GM12878 (cell line): ENCODE measurements around the gene LPGAT1. TPM values are rescaled to one million over a fixed set of nuclear protein-coding genes. Genes with fewer than 3 reads are reported as not detected.

Experiments
- ATF2 ChIP-seq: IDR thresholded peaks from 2 replicates; pipeline ENCODE4 v1.6.1; 2012; ENCODE audit warnings: low read length, inconsistent platforms
- BCL11A ChIP-seq: IDR thresholded peaks from 2 replicates; pipeline ENCODE4 v1.6.1; 2011; ENCODE audit warnings: low read depth, low read length
- BMI1 ChIP-seq: fragments of 450-650 bp; IDR thresholded peaks from 2 replicates; pipeline ENCODE4 v1.6.1; 2016; ENCODE audit warnings: mild to moderate bottlenecking, moderate library complexity, borderline replicate concordance
- BRCA1 ChIP-seq: IDR thresholded peaks from 2 replicates; pipeline ENCODE4 v1.6.1; 2011; ENCODE audit warnings: low read depth, low read length, improper control_type of control experiment
- CBX5 ChIP-seq: sonication (generic); IDR thresholded peaks from 2 replicates; pipeline ENCODE4 v1.6.1; 2016; ENCODE audit warnings: low read depth, moderate library complexity, mild to moderate bottlenecking, inconsistent platforms
- E4F1 ChIP-seq: fragments of 450-650 bp; IDR thresholded peaks from 2 replicates; pipeline ENCODE4 v1.6.1; 2018; ENCODE audit warnings: borderline replicate concordance, mild to moderate bottlenecking; ENCODE audit not compliant: partially characterized antibody
- ELK1 ChIP-seq: IDR thresholded peaks from 2 replicates; pipeline ENCODE4 v1.6.1; 2012; ENCODE audit warnings: low read depth, low read length, improper control_type of control experiment
- ESRRA ChIP-seq: IDR thresholded peaks from 2 replicates; pipeline ENCODE4 v1.6.1; 2012; ENCODE audit warnings: mild to moderate bottlenecking, low read length, improper control_type of control experiment
- HDAC2 ChIP-seq: fragments of 200-600 bp; sonication (generic); IDR thresholded peaks from 2 replicates; pipeline ENCODE4 v1.6.1; 2017
- IRF3 ChIP-seq: fragments of 450-650 bp; IDR thresholded peaks from 2 replicates; pipeline ENCODE4 v1.6.1; 2014; ENCODE audit warnings: mild to moderate bottlenecking
- JUND ChIP-seq: IDR thresholded peaks from 2 replicates; pipeline ENCODE4 v1.6.1; 2012; ENCODE audit warnings: low read depth, mild to moderate bottlenecking, low read length, improper control_type of control experiment, moderate library complexity
- KAT2A ChIP-seq: conservative IDR thresholded peaks from 2 replicates; pipeline ENCODE4 v1.6.1; 2011; ENCODE audit warnings: low read depth, low read length; ENCODE audit not compliant: control insufficient read depth
- MLLT1 ChIP-seq: fragments of 450-650 bp; IDR thresholded peaks from 2 replicates; pipeline ENCODE4 v1.6.1; 2016; ENCODE audit warnings: mild to moderate bottlenecking
- MYB ChIP-seq: fragments of 150-350 bp; IDR thresholded peaks from 2 replicates; pipeline ENCODE4 v1.6.1; 2014; ENCODE audit warnings: mild to moderate bottlenecking, low read depth, low read length, borderline replicate concordance
- NFXL1 ChIP-seq: fragments of 450-650 bp; IDR thresholded peaks from 2 replicates; pipeline ENCODE4 v1.6.1; 2017; ENCODE audit warnings: antibody characterized with exemption, mild to moderate bottlenecking, borderline replicate concordance
- PAX5 ChIP-seq: IDR thresholded peaks from 2 replicates; pipeline ENCODE4 v1.6.1; 2011; ENCODE audit warnings: low read depth, low read length, borderline replicate concordance
- PBX3 ChIP-seq: IDR thresholded peaks from 2 replicates; pipeline ENCODE4 v1.6.1; 2011; ENCODE audit warnings: mild to moderate bottlenecking, low read depth, low read length, moderate library complexity; ENCODE audit not compliant: insufficient replicate concordance
- POLR2A ChIP-seq: IDR thresholded peaks from 2 replicates; pipeline ENCODE4 v1.6.1; 2011; ENCODE audit warnings: low read depth, mild to moderate bottlenecking, low read length
- RCOR1 ChIP-seq: conservative IDR thresholded peaks from 2 replicates; pipeline ENCODE4 v1.6.1; 2012; ENCODE audit warnings: low read depth, low read length, improper control_type of control experiment
- RUNX3 ChIP-seq: IDR thresholded peaks from 2 replicates; pipeline ENCODE4 v1.6.1; 2012; ENCODE audit warnings: low read length, inconsistent platforms
- SREBF2 ChIP-seq: IDR thresholded peaks from 2 replicates; pipeline ENCODE4 v1.6.1; 2012; ENCODE audit warnings: mild to moderate bottlenecking, low read length
- ZNF207 ChIP-seq: fragments of 450-650 bp; IDR thresholded peaks from 2 replicates; pipeline ENCODE4 v1.6.1; 2014; ENCODE audit warnings: antibody characterized with exemption, mild to moderate bottlenecking, borderline replicate concordance
- ZNF217 ChIP-seq: fragments of 450-650 bp; IDR thresholded peaks from 2 replicates; pipeline ENCODE4 v1.6.1; 2017; ENCODE audit warnings: antibody characterized with exemption, mild to moderate bottlenecking
- polyA plus RNA-seq, 11 experiments: library from polyadenylated mRNA; depleted of rRNA in 4 of 11; unstranded in 6 of 11; stranded (reverse) in 5 of 11; fragments of >200 nt; fragmentation: Nextera tagmentation in 4 of 11; fragmentation: Illumina TruSeq in 1 of 11; extraction: Ambion mirVana in 4 of 11; extraction: Trizol in 1 of 11; gene quantifications; 1 replicate in 1 of 11; 2 replicates in 10 of 11; pipeline versions ENCODE4 v1.2.1 to v1.2.3, GENCODE V29; 2011 to 2016; ENCODE audit warnings: inconsistent platforms in 2 of 11, missing spikeins in 2 of 11, low read depth in 1 of 11
- total RNA-seq, 4 experiments: library from RNA; depleted of rRNA in 3 of 4; stranded (reverse); fragments of >200 nt in 3 of 4; fragmentation: Illumina TruSeq in 1 of 4; extraction: Trizol in 1 of 4; gene quantifications; 2 replicates each; pipeline versions ENCODE4 v1.2.1 to v1.2.3, GENCODE V29; 2013 to 2021

Gene LPGAT1
- total and polyA plus RNA-seq, 10 of the 15 experiments (the other 5 are each of a cell fraction or from before 2014, with no cell fraction given) = 5.8 to 40.6 (median 19.2) TPM

GRCh38 chr1:211697356-211697755 lies 133.2 kb downstream of the LPGAT1 start (continued):
- TF ChIP-seq MLLT1 = no peak; the same call in 1 of the 2 replicates
- TF ChIP-seq POLR2A = no peak
- no peak for TF ChIP-seq ESRRA
- no peak for TF ChIP-seq SREBF2
- TF ChIP-seq ELK1 = 0 out of 2 replicates have a peak, but pooled peaks have one; percentile 26
- TF ChIP-seq PAX5 = no peak; the same call in 1 of the 2 replicates
- TF ChIP-seq E4F1 = no peak
- peak; percentile 87 for TF ChIP-seq ATF2
- TF ChIP-seq PBX3 = peak; percentile 19
- TF ChIP-seq BRCA1 = no peak
- TF ChIP-seq RCOR1 = no peak
- TF ChIP-seq BCL11A = peak; percentile 85
- no peak for TF ChIP-seq ZNF207
- TF ChIP-seq JUND = no peak
- no peak for TF ChIP-seq MYB
- TF ChIP-seq BMI1 = no peak
- no peak for TF ChIP-seq CBX5
- TF ChIP-seq KAT2A = no peak
- no peak for TF ChIP-seq NFXL1
- no peak for TF ChIP-seq HDAC2
- no peak for TF ChIP-seq IRF3
- 0 out of 2 replicates have a peak, but pooled peaks have one; percentile 38 for TF ChIP-seq RUNX3
- no peak for TF ChIP-seq ZNF217
